Activated CD4-positive, alpha-beta T cell treated with anti-CD3 and anti-CD28 coated beads, Interleukin-2, amount 10 ng/mL, durations not matched to agents 7 days and 5 days (primary cell): ENCODE results near the gene IRAK3. TPM values are rescaled to one million over a fixed set of nuclear protein-coding genes. Genes with fewer than 3 reads are reported as not detected.

Source experiments
- CTCF ChIA-PET: fragments of 350-600 bp; sonication (Branson Sonifier 250); formaldehyde crosslinking; loops from one replicate; lab custom pipeline; 2021; ENCODE audit warnings: antibody characterized with exemption; lab: Charles Lee
- POLR2A ChIA-PET: fragments of 350-600 bp; sonication (Branson Sonifier 250); formaldehyde crosslinking; loops from one replicate; lab custom pipeline; 2021; ENCODE audit warnings: antibody characterized with exemption; lab: Charles Lee
- DNase-seq: peaks from one replicate; pipeline ENCODE4 v3.0.0-alpha.2; 2020
- H3K27ac Mint-ChIP-seq: one replicate; pipeline ENCODE4 v1.8.0; 2021; ENCODE audit warnings: mild to moderate bottlenecking, moderate library complexity, mixed read lengths
- H3K27me3 Mint-ChIP-seq: one replicate; pipeline ENCODE4 v1.8.0; 2021; ENCODE audit warnings: mixed read lengths
- H3K36me3 Mint-ChIP-seq: one replicate; pipeline ENCODE4 v1.8.0; 2021; ENCODE audit warnings: low read depth, mixed read lengths
- H3K4me1 Mint-ChIP-seq: one replicate; pipeline ENCODE4 v1.8.0; 2021; ENCODE audit warnings: mixed read lengths
- H3K4me3 Mint-ChIP-seq: one replicate; pipeline ENCODE4 v1.8.0; 2021; ENCODE audit warnings: mild to moderate bottlenecking, moderate library complexity, mixed read lengths
- H3K9me3 Mint-ChIP-seq: one replicate; pipeline ENCODE4 v1.8.0; 2021; ENCODE audit warnings: mixed read lengths
- total RNA-seq, 2 experiments: library from RNA; stranded (reverse); gene quantifications; one replicate each; pipeline ENCODE4 v1.2.3, GENCODE V29; 2021

The IRAK3 gene
- total RNA-seq, result under 1 TPM; 0.77 to 0.89 TPM

- CTCF ChIA-PET, result interaction anchor here (0.9 to 2.6 kb wide), 2 partner anchors 13 to 16 kb away, joined by 3 to 6 read pairs; no protein-coding TSS in a partner anchor
- POLR2A ChIA-PET, result interaction anchor here (0.7 kb wide), 1 partner anchor 12 kb away, joined by 3 read pairs; no protein-coding TSS in a partner anchor
- Mint-ChIP-seq H3K36me3 (no peaks in the 10 kb centered on the region), H3K27me3 (peaks cover 26% of the 10 kb centered on the region), H3K4me1 (peaks cover 18% of the 10 kb centered on the region), H3K4me3 (peak within 1 kb of the TSS; percentile 61), H3K27ac (peak within 1 kb of the TSS; percentile 78), H3K9me3 (peaks cover 5% of the 10 kb centered on the region)
- DNase-seq, result peak; percentile 36
Measured at GRCh38 chr12:66188584-66189485, at the start of gene IRAK3. Gene IRAK3 (plus strand): TSS chr12:66189214. CDS start chr12:66189300, 86 bp downstream.

- H3K9me3 Mint-ChIP-seq, result peaks cover 29% of the 10 kb centered on the region
- H3K27me3 Mint-ChIP-seq, result no peaks in the 10 kb centered on the region
- no peak overlapping the region for H3K27ac Mint-ChIP-seq
- H3K4me1 Mint-ChIP-seq, result no peaks in the 10 kb centered on the region
- H3K4me3 Mint-ChIP-seq, result no peak overlapping the region
- no peak for DNase-seq
- CTCF ChIA-PET, result no interaction called here
- H3K36me3 Mint-ChIP-seq, result peaks cover 61% of the 10 kb centered on the region
- POLR2A ChIA-PET, result no interaction called here
Measured at GRCh38 chr12:66139328-66139727, 49.7 kb upstream of the IRAK3 start.

- Mint-ChIP-seq H3K4me1 (peaks cover 14% of the 10 kb centered on the region), H3K4me3 (no peak overlapping the region), H3K27me3 (no peaks in the 10 kb centered on the region), H3K36me3 (peaks cover 72% of the 10 kb centered on the region), H3K9me3 (peaks cover 29% of the 10 kb centered on the region), H3K27ac (no peak overlapping the region)
- no peak for DNase-seq
- POLR2A ChIA-PET, result no interaction called here
- CTCF ChIA-PET, result interaction anchor here (2.4 kb wide), 1 partner anchor 10 kb away, joined by 7 read pairs; the partner anchor contains the start of gene LLPH
Measured at GRCh38 chr12:66140731-66141130, 48.3 kb upstream of the IRAK3 start.

- Mint-ChIP-seq H3K27me3 (no peaks in the 10 kb centered on the region), H3K4me3 (no peak overlapping the region), H3K36me3 (peaks cover 70% of the 10 kb centered on the region), H3K4me1 (peaks cover 17% of the 10 kb centered on the region), H3K9me3 (peaks cover 29% of the 10 kb centered on the region), H3K27ac (no peak overlapping the region)
- CTCF ChIA-PET, result interaction anchor here (2.4 kb wide), 1 partner anchor 10 kb away, joined by 7 read pairs; the partner anchor contains the start of gene LLPH
- no peak for DNase-seq
- POLR2A ChIA-PET, result no interaction called here
Measured at GRCh38 chr12:66141299-66141698, 47.7 kb upstream of the IRAK3 start.

- POLR2A ChIA-PET, result no interaction called here
- CTCF ChIA-PET, result interaction anchor here (0.8 kb wide), 1 partner anchor 8 kb away, joined by 3 read pairs; no protein-coding TSS in a partner anchor
- H3K4me1 Mint-ChIP-seq, result peaks cover 17% of the 10 kb centered on the region
- no peaks in the 10 kb centered on the region for H3K27me3 Mint-ChIP-seq
- DNase-seq, result no peak
- H3K9me3 Mint-ChIP-seq, result peaks cover 29% of the 10 kb centered on the region
- no peak overlapping the region for H3K4me3 Mint-ChIP-seq
- peaks cover 61% of the 10 kb centered on the region for H3K36me3 Mint-ChIP-seq
- no peak overlapping the region for H3K27ac Mint-ChIP-seq
Measured at GRCh38 chr12:66142826-66143225, 46.2 kb upstream of the IRAK3 start.

GRCh38 chr12:66143868-66144267, 45.1 kb upstream of the IRAK3 start:
- CTCF ChIA-PET, result interaction anchor here (0.7 kb wide), 1 partner anchor 54 kb away, joined by 3 read pairs; no protein-coding TSS in a partner anchor
- Mint-ChIP-seq H3K9me3 (peaks cover 29% of the 10 kb centered on the region), H3K27me3 (no peaks in the 10 kb centered on the region), H3K27ac (no peak overlapping the region), H3K4me3 (no peak overlapping the region), H3K36me3 (peaks cover 58% of the 10 kb centered on the region), H3K4me1 (peaks cover 17% of the 10 kb centered on the region)
- no peak for DNase-seq
- POLR2A ChIA-PET, result no interaction called here

- Mint-ChIP-seq H3K4me1 (peaks cover 17% of the 10 kb centered on the region), H3K9me3 (peaks cover 22% of the 10 kb centered on the region), H3K27ac (peak overlapping the region; percentile 77), H3K27me3 (no peaks in the 10 kb centered on the region), H3K4me3 (no peak overlapping the region), H3K36me3 (peaks cover 48% of the 10 kb centered on the region)
- CTCF ChIA-PET, result interaction anchor here (0.5 to 1.0 kb wide), 6 partner anchors 9 to 412 kb away, joined by 3 to 4 read pairs (median 3); no protein-coding TSS in a partner anchor
- DNase-seq, result peak; percentile 12
- POLR2A ChIA-PET, result interaction anchor here (0.9 kb wide), 1 partner anchor 24 kb away, joined by 3 read pairs; no protein-coding TSS in a partner anchor
Measured at GRCh38 chr12:66144791-66145754, 43.9 kb upstream of the IRAK3 start.

- H3K4me3 Mint-ChIP-seq, result no peak overlapping the region
- peaks cover 16% of the 10 kb centered on the region for H3K36me3 Mint-ChIP-seq
- no peak for DNase-seq
- ChIA-PET POLR2A (no interaction called here), CTCF (interaction anchor here (0.9 to 1.4 kb wide), 2 partner anchors 7 to 10 kb away, joined by 3 read pairs; no protein-coding TSS in a partner anchor)
- peaks cover 12% of the 10 kb centered on the region for H3K4me1 Mint-ChIP-seq
- no peak overlapping the region for H3K27ac Mint-ChIP-seq
- H3K9me3 Mint-ChIP-seq, result no peaks in the 10 kb centered on the region
- no peaks in the 10 kb centered on the region for H3K27me3 Mint-ChIP-seq
Measured at GRCh38 chr12:66149702-66150398, 39.2 kb upstream of the IRAK3 start.

GRCh38 chr12:66152732-66153131, 36.3 kb upstream of the IRAK3 start:
- Mint-ChIP-seq H3K36me3 (peaks cover 16% of the 10 kb centered on the region), H3K27me3 (no peaks in the 10 kb centered on the region), H3K4me3 (no peak overlapping the region), H3K27ac (no peak overlapping the region), H3K4me1 (peaks cover 4% of the 10 kb centered on the region), H3K9me3 (no peaks in the 10 kb centered on the region)
- POLR2A ChIA-PET, result no interaction called here
- CTCF ChIA-PET, result no interaction called here
- no peak for DNase-seq

- ChIA-PET CTCF (interaction anchor here (1.7 kb wide), 1 partner anchor 37 kb away, joined by 3 read pairs; no protein-coding TSS in a partner anchor), POLR2A (no interaction called here)
- H3K36me3 Mint-ChIP-seq, result peaks cover 26% of the 10 kb centered on the region
- no peak overlapping the region for H3K4me3 Mint-ChIP-seq
- no peak for DNase-seq
- no peaks in the 10 kb centered on the region for H3K27me3 Mint-ChIP-seq
- no peak overlapping the region for H3K27ac Mint-ChIP-seq
- H3K9me3 Mint-ChIP-seq, result peaks cover 4% of the 10 kb centered on the region
- H3K4me1 Mint-ChIP-seq, result peaks cover 12% of the 10 kb centered on the region
Measured at GRCh38 chr12:66154776-66155175, 34.2 kb upstream of the IRAK3 start.

GRCh38 chr12:66156654-66157053, 32.4 kb upstream of the IRAK3 start:
- peaks cover 13% of the 10 kb centered on the region for H3K4me1 Mint-ChIP-seq
- DNase-seq, result no peak
- peaks cover 5% of the 10 kb centered on the region for H3K9me3 Mint-ChIP-seq
- peaks cover 39% of the 10 kb centered on the region for H3K36me3 Mint-ChIP-seq
- H3K27me3 Mint-ChIP-seq, result no peaks in the 10 kb centered on the region
- H3K27ac Mint-ChIP-seq, result no peak overlapping the region
- ChIA-PET POLR2A (no interaction called here), CTCF (interaction anchor here (0.7 kb wide), 1 partner anchor 243 kb away, joined by 3 read pairs; no protein-coding TSS in a partner anchor)
- no peak overlapping the region for H3K4me3 Mint-ChIP-seq
